Uterus (tissue), 4 donors: ENCODE data around the gene MYH14. TPM values are rescaled to one million over a fixed set of nuclear protein-coding genes. Genes with fewer than 3 reads are reported as not detected.
A peak's percentile ranks its signal among the peaks of the same experiment; 100 is the strongest.

Experiments
- DNase-seq, 2 donors: peaks; one replicate each; pipeline ENCODE4 v3.0.0-alpha.2; 2019 to 2020
- H3K27ac ChIP-seq, 2 donors: fragments of 200-600 bp; sonication (generic); 1 replicate in 1 of 2; 2 replicates in 1 of 2; pipeline ENCODE4 v1.5.1; 2016 to 2018
- H3K27me3 ChIP-seq, 2 donors: fragments of 200-600 bp; sonication (generic); one replicate each; pipeline ENCODE4 v1.5.1; 2018 to 2019; ENCODE audit warnings: control low read depth in 1 of 2
- H3K36me3 ChIP-seq, 2 donors: fragments of 200-600 bp; sonication (generic); one replicate each; pipeline ENCODE4 v1.5.1; 2019; ENCODE audit warnings: control low read depth in 1 of 2
- H3K4me1 ChIP-seq, 2 donors: fragments of 200-600 bp; sonication (generic); one replicate each; pipeline ENCODE4 v1.5.1; 2018 to 2019; ENCODE audit warnings: control low read depth in 1 of 2
- H3K4me3 ChIP-seq, 2 donors: fragments of 200-600 bp; sonication (generic); 1 replicate in 1 of 2; 2 replicates in 1 of 2; pipeline ENCODE4 v1.5.1; 2018 to 2019; ENCODE audit warnings: mild to moderate bottlenecking in 1 of 2
- H3K9me3 ChIP-seq, 2 donors: fragments of 200-600 bp; sonication (generic); one replicate each; pipeline ENCODE4 v1.5.1; 2019; ENCODE audit warnings: control low read depth in 1 of 2
- CTCF ChIP-seq, 4 experiments: fragments of 200-600 bp in 2 of 4; fragments of 450-650 bp in 2 of 4; sonication (generic) in 2 of 4; IDR thresholded peaks; one replicate each; pipeline ENCODE4 v1.5.1; 2016 to 2019; ENCODE audit warnings: antibody characterized with exemption in 4 of 4, mild to moderate bottlenecking in 2 of 4, moderate library complexity in 1 of 4
- POLR2A ChIP-seq, 2 donors: fragments of 450-650 bp; IDR thresholded peaks; one replicate each; pipeline ENCODE4 v1.6.1; 2016; ENCODE audit warnings: antibody characterized with exemption in 2 of 2, mild to moderate bottlenecking in 1 of 2, moderate library complexity in 1 of 2
- intact Hi-C: fragments of 100-400 bp; cut with DNase I; formaldehyde crosslinking; loops from one replicate; pipeline ENCODE4 v1.15.1; 2023; ENCODE audit warnings: low total_unique reads
- total RNA-seq, 4 donors: library from RNA; depleted of rRNA in 3 of 4; stranded (reverse); fragments of >200 nt in 3 of 4; gene quantifications; one replicate each; pipeline versions ENCODE4 v1.1.0 to v1.2.4, GENCODE V29; 2014 to 2023
- donor health status: DM: yes; HTN: yes; CAD: no.

Gene MYH14
- total RNA-seq, 4 donors from 2014 or later = 0.77 to 22.1 (median 1.4) TPM

DNA sequence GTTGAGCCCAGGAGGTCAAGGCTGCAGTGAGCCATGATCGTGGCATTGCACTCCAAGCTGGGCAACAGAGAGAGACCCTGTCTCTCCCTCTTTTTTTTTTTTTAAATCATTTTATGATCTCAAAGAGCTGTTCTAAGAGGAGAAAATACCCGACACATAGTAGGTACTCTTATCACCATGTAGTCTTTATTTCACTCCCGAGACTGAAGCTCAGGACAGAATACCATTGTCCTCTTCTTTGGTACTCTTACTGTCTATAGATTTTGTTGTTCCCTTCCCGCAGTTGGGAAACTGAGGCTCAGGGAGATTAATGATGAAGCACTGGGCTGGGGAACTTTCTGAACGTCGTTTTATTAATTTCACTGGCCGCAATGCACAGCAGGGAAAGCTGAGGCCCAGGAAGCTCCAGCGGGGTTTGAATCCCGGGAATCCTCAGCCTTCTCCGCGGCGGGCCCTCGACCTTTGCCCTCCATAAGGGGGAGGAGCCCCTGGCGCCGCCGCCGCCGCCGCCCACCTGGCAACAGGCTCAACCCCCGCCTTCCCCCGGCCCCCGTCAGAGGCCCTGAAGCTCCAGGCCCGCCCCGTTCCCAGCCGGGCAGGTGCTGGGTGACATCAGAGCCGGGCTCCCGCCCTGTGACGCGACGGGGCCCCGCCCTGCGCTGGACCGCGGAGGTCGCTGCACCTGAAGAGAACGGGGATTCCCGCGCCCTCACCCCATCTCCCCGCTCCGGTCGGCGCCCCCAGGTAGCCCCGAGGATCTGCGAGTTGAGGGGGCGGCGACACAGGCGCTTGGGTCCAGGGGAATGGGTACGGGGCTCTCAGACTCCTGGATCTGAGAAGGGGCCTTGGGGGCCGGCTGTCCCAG is 1.6 kb downstream of the MYH14 start:
- intact Hi-C loops = no loop called here
- H3K36me3 ChIP-seq = no peaks in the 10 kb centered on the region
- no peaks in the 10 kb centered on the region for H3K9me3 ChIP-seq
- peaks cover 8 to 22% of the 10 kb centered on the region in 2 donors for H3K27me3 ChIP-seq
- H3K4me1 ChIP-seq = peaks cover 0 to 13% of the 10 kb centered on the region in 2 donors
- TF ChIP-seq POLR2A (IDR thresholded peaks at IDR 0.05) (peak in 1 of 2 donors; percentile 48), CTCF (IDR thresholded peaks at IDR 0.05) (no peak)
- no peak overlapping the region for H3K4me3 ChIP-seq
- no peak overlapping the region for H3K27ac ChIP-seq
- no peak for DNase-seq

- Histone ChIP-seq H3K4me1 (peaks cover 0 to 13% of the 10 kb centered on the region in 2 donors), H3K27ac (no peak overlapping the region), H3K27me3 (peaks cover 8 to 22% of the 10 kb centered on the region in 2 donors), H3K4me3 (no peak overlapping the region), H3K36me3 (no peaks in the 10 kb centered on the region), H3K9me3 (no peaks in the 10 kb centered on the region)
- DNase-seq = no peak
- TF ChIP-seq CTCF (IDR thresholded peaks at IDR 0.05) (no peak), POLR2A (IDR thresholded peaks at IDR 0.05) (no peak)
- intact Hi-C loops = no loop called here
Measured at GRCh38 chr19:50205681-50206138, 2.3 kb downstream of the MYH14 start.

GRCh38 chr19:50206191-50206590 is 2.8 kb downstream of the MYH14 start:
- no peak overlapping the region for H3K4me3 ChIP-seq
- no peak for DNase-seq
- no peaks in the 10 kb centered on the region for H3K36me3 ChIP-seq
- TF ChIP-seq CTCF (IDR thresholded peaks at IDR 0.05) (no peak), POLR2A (IDR thresholded peaks at IDR 0.05) (no peak)
- intact Hi-C loops = no loop called here
- no peak overlapping the region for H3K27ac ChIP-seq
- H3K9me3 ChIP-seq = no peaks in the 10 kb centered on the region
- H3K4me1 ChIP-seq = peaks cover 0 to 13% of the 10 kb centered on the region in 2 donors
- H3K27me3 ChIP-seq = peaks cover 8 to 22% of the 10 kb centered on the region in 2 donors

- Histone ChIP-seq H3K9me3 (no peaks in the 10 kb centered on the region), H3K4me3 (no peak overlapping the region), H3K36me3 (no peaks in the 10 kb centered on the region), H3K27ac (no peak overlapping the region), H3K27me3 (peaks cover 8 to 22% of the 10 kb centered on the region in 2 donors), H3K4me1 (peaks cover 0 to 13% of the 10 kb centered on the region in 2 donors)
- intact Hi-C loops = no loop called here
- no peak for TF ChIP-seq CTCF (IDR thresholded peaks at IDR 0.05)
- no peak for TF ChIP-seq POLR2A (IDR thresholded peaks at IDR 0.05)
- DNase-seq = no peak
Measured at GRCh38 chr19:50207730-50208129, 4.3 kb downstream of the MYH14 start.

- Histone ChIP-seq H3K9me3 (no peaks in the 10 kb centered on the region), H3K4me3 (no peak overlapping the region), H3K36me3 (no peaks in the 10 kb centered on the region), H3K27ac (no peak overlapping the region), H3K4me1 (peaks cover 0 to 6% of the 10 kb centered on the region in 2 donors), H3K27me3 (peaks cover 0 to 13% of the 10 kb centered on the region in 2 donors)
- no peak for TF ChIP-seq POLR2A (IDR thresholded peaks at IDR 0.05)
- no peak for TF ChIP-seq CTCF (IDR thresholded peaks at IDR 0.05)
- intact Hi-C loops = no loop called here
- DNase-seq = no peak
Measured at GRCh38 chr19:50209131-50209530, 5.7 kb downstream of the MYH14 start.
